ENCODE results near the gene WDR88. TPM values are rescaled to one million over a fixed set of nuclear protein-coding genes. Genes with fewer than 3 reads are reported as not detected.

Gene WDR88
- total and polyA plus RNA-seq, 2 of the 13 experiments (the other 11 are each of a cell fraction or from before 2014, with no cell fraction given), result not detected

DNA sequence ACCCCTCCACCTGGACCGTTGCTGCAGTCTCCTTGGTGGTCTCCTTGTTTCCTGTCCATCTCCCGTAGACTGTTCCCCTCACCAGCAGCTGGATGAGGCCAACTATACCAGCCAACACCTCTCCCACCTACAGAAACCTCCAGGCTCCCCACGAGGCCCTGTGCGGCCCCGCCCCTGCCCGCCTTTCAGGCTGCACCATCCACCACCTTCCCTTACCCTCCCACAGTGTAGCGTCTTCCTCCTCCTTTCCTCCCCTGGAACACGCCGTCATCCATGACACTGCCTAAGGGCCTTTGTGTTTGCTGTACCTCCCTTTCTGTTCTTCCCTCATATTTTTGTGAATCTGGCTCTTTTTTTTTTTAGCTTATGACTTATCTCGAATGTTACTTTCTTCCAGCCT lies 23.8 kb upstream of the WDR88 start (continued):
- TF ChIP-seq RFX3 (CRISPR knock-in tag; IDR thresholded peaks at IDR 0.05) (no peak), ZNF17 (CRISPR knock-in tag; IDR thresholded peaks at IDR 0.05) (no peak), ZNF740 (CRISPR knock-in tag; IDR thresholded peaks at IDR 0.05) (no peak), GZF1 (CRISPR knock-in tag; IDR thresholded peaks at IDR 0.05) (no peak)

- no peak overlapping the region for H3K27ac ChIP-seq (ENCODE audit: extremely low read length, insufficient read depth, low read length)
- in situ Hi-C loops (cut with HindIII; ENCODE audit: extremely low pct_ligation_motif_present, low pct_unique_long_range_greater_than_20kb), result no loop called here
These were observed 21.6 kb upstream of the WDR88 start for GRCh38 chr19:33110137-33110910.

More at GRCh38 chr19:33110137-33110910, 21.6 kb upstream of the WDR88 start:
- Histone ChIP-seq H3K4me3 (replicated peaks in 1 of 3; ENCODE audit: insufficient read depth in 1 of 3, low read depth in 2 of 3, low read length in 3 of 3) (no peak overlapping the region), H3K79me2 (ENCODE audit: insufficient read depth, low read length) (no peaks in the 10 kb centered on the region), H3K4me2 (ENCODE audit: low read depth, low read length) (no peak overlapping the region), H3K9me3 (ENCODE audit: low read length) (no peaks in the 10 kb centered on the region), H2AFZ (ENCODE audit: low read length) (no peak overlapping the region), H3K9ac (ENCODE audit: insufficient read depth, low read depth, low read length) (no peak overlapping the region), H3K27me3 (ENCODE audit: control insufficient read depth in 1 of 2, insufficient read depth in 2 of 2, low read length in 2 of 2) (no peaks in the 10 kb centered on the region), H3K4me1 (ENCODE audit: insufficient read depth, low read length) (no peaks in the 10 kb centered on the region), H4K20me1 (ENCODE audit: insufficient read depth, low read length) (no peaks in the 10 kb centered on the region), H3K36me3 (replicated peaks in 1 of 2; ENCODE audit: control insufficient read depth in 1 of 2, insufficient read depth in 2 of 2, low read length in 2 of 2) (peaks cover 26 to 63% of the 10 kb centered on the region in 2 experiments)
- ChIA-PET CTCF (ENCODE audit: low intra/inter-chr PET ratio, low total read pairs) (no interaction called here), POLR2A (no interaction called here)
- ATAC-seq (no peak), DNase-seq (ENCODE audit: low spot score) (no peak), FAIRE-seq (no peak)
- no TSS peak for BruUV-seq (replicated peaks)
- intact Hi-C loops (cut with micrococcal nuclease; ENCODE audit: unreplicated experiment), result no loop called here
- WGBS (ENCODE audit: low lambda C conversion rate), result 91% methylated on average over 9 of the region's 9 CpGs
- TF ChIP-seq MZF1 (CRISPR knock-in tag; IDR thresholded peaks at IDR 0.05; ENCODE audit: borderline replicate concordance), result no peak
- TF ChIP-seq ZGPAT (CRISPR knock-in tag; IDR thresholded peaks at IDR 0.05), result no peak
- TF ChIP-seq ZC3H13 (CRISPR knock-in tag; IDR thresholded peaks at IDR 0.05), result no peak
- TF ChIP-seq RORA (CRISPR knock-in tag; IDR thresholded peaks at IDR 0.05), result no peak
- TF ChIP-seq MLX (CRISPR knock-in tag; IDR thresholded peaks at IDR 0.05), result no peak
- TF ChIP-seq RCOR2 (CRISPR knock-in tag; IDR thresholded peaks at IDR 0.05), result no peak
- TF ChIP-seq HOXA5 (CRISPR knock-in tag; IDR thresholded peaks at IDR 0.05), result no peak
- TF ChIP-seq ZNF251 (CRISPR knock-in tag; IDR thresholded peaks at IDR 0.05), result no peak
